ENCODE measurements around the gene CMTM5.

DNA sequence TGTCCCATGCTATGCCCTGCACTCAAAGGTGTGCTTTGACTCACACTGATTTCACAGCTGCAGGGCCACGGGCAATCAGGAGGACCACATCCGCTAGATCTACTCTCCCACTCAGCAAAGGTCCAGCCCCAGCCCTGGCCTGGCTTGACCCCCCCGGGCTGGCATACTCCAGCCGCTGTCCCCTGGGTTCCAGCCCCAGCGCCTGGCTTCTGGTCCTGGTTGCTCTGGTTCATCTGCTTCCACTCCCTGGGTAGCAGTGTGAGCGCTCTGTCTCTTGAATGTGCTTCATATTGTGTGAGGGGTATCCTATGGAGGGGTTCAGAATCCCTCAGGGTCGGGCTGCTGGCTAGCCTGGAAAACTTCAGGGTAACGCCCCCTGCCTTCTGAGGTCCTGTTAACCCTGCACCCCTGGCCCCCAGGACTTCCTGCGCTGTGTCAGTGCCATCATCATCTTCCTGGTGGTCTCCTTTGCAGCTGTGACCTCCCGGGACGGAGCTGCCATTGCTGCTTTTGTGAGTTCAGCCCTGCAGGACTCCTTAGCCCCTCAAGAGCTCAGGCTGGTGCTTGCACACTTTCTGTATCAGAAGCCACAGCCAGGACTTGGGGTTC is 1.9 kb downstream of the CMTM5 start:
- TF ChIP-seq, protein P1, sequence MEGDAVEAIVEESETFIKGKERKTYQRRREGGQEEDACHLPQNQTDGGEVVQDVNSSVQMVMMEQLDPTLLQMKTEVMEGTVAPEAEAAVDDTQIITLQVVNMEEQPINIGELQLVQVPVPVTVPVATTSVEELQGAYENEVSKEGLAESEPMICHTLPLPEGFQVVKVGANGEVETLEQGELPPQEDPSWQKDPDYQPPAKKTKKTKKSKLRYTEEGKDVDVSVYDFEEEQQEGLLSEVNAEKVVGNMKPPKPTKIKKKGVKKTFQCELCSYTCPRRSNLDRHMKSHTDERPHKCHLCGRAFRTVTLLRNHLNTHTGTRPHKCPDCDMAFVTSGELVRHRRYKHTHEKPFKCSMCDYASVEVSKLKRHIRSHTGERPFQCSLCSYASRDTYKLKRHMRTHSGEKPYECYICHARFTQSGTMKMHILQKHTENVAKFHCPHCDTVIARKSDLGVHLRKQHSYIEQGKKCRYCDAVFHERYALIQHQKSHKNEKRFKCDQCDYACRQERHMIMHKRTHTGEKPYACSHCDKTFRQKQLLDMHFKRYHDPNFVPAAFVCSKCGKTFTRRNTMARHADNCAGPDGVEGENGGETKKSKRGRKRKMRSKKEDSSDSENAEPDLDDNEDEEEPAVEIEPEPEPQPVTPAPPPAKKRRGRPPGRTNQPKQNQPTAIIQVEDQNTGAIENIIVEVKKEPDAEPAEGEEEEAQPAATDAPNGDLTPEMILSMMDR (IDR thresholded peaks at IDR 0.05 in 2 of 3, conservative IDR thresholded peaks at IDR 0.05 in 1 of 3; ENCODE audit: borderline replicate concordance in 1 of 3, insufficient read depth in 1 of 3, low read depth in 2 of 3, low read length in 2 of 3), result no peak
- TF ChIP-seq, protein P2, sequence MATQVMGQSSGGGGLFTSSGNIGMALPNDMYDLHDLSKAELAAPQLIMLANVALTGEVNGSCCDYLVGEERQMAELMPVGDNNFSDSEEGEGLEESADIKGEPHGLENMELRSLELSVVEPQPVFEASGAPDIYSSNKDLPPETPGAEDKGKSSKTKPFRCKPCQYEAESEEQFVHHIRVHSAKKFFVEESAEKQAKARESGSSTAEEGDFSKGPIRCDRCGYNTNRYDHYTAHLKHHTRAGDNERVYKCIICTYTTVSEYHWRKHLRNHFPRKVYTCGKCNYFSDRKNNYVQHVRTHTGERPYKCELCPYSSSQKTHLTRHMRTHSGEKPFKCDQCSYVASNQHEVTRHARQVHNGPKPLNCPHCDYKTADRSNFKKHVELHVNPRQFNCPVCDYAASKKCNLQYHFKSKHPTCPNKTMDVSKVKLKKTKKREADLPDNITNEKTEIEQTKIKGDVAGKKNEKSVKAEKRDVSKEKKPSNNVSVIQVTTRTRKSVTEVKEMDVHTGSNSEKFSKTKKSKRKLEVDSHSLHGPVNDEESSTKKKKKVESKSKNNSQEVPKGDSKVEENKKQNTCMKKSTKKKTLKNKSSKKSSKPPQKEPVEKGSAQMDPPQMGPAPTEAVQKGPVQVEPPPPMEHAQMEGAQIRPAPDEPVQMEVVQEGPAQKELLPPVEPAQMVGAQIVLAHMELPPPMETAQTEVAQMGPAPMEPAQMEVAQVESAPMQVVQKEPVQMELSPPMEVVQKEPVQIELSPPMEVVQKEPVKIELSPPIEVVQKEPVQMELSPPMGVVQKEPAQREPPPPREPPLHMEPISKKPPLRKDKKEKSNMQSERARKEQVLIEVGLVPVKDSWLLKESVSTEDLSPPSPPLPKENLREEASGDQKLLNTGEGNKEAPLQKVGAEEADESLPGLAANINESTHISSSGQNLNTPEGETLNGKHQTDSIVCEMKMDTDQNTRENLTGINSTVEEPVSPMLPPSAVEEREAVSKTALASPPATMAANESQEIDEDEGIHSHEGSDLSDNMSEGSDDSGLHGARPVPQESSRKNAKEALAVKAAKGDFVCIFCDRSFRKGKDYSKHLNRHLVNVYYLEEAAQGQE (IDR thresholded peaks at IDR 0.05; ENCODE audit: low read depth), result no peak
- TF ChIP-seq RAD21 (IDR thresholded peaks at IDR 0.05; ENCODE audit: low read depth), result no peak
- TF ChIP-seq POLR2A (IDR thresholded peaks at IDR 0.05; ENCODE audit: borderline replicate concordance, extremely low read depth, insufficient read depth, insufficient read length), result no peak
- TF ChIP-seq FOSL1 (IDR thresholded peaks at IDR 0.05; ENCODE audit: low read depth), result no peak
- TF ChIP-seq EGR1 (IDR thresholded peaks at IDR 0.05; ENCODE audit: low read depth), result no peak
- TF ChIP-seq SIN3A (IDR thresholded peaks at IDR 0.05; ENCODE audit: low read depth), result no peak
- TF ChIP-seq YY1 (IDR thresholded peaks at IDR 0.05; ENCODE audit: extremely low read depth, insufficient replicate concordance, low read depth, low read length), result no peak
- TF ChIP-seq JUND (IDR thresholded peaks at IDR 0.05), result no peak
- TF ChIP-seq EZH2phosphoT487 (IDR thresholded peaks at IDR 0.05; ENCODE audit: borderline replicate concordance), result no peak
- no peak for TF ChIP-seq EZH2 (IDR thresholded peaks at IDR 0.05)
- TF ChIP-seq, protein P3, sequence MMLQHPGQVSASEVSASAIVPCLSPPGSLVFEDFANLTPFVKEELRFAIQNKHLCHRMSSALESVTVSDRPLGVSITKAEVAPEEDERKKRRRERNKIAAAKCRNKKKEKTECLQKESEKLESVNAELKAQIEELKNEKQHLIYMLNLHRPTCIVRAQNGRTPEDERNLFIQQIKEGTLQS (IDR thresholded peaks at IDR 0.05), result no peak
- TF ChIP-seq ZNF274 (IDR thresholded peaks at IDR 0.05; ENCODE audit: low read depth, low read length), result no peak

Data from HCT116 (cell line).